ENCODE data around the gene TIMM17B. TPM values are rescaled to one million over a fixed set of nuclear protein-coding genes. Genes with fewer than 3 reads are reported as not detected.

Gene TIMM17B
- total RNA-seq, 1 donor from 2014 or later: 48.7 TPM

- no peak overlapping the region for H3K4me3 ChIP-seq
- H2AFZ ChIP-seq (replicated peaks): no peak overlapping the region
- H3K36me3 Mint-ChIP-seq: peaks cover 7% of the 10 kb centered on the region
- H3K79me2 ChIP-seq (ENCODE audit: low read depth): peaks cover 30% of the 10 kb centered on the region
- H3K9me3 Mint-ChIP-seq: peaks cover 18% of the 10 kb centered on the region
- no peak overlapping the region for H3K4me3 Mint-ChIP-seq
- no peaks in the 10 kb centered on the region for H3K27me3 ChIP-seq
- H3K27me3 Mint-ChIP-seq (ENCODE audit: insufficient read depth, low read depth): peaks cover 4% of the 10 kb centered on the region
- H3K27ac Mint-ChIP-seq: no peak overlapping the region
- no peaks in the 10 kb centered on the region for H3K9me3 ChIP-seq (ENCODE audit: low read depth)
- H3K36me3 ChIP-seq: no peaks in the 10 kb centered on the region
- no peak overlapping the region for H3K4me2 ChIP-seq
- H3K4me1 Mint-ChIP-seq: peaks cover 12% of the 10 kb centered on the region
- DNase-seq (ENCODE audit: low spot score): no peak
- peaks cover 3% of the 10 kb centered on the region for H3F3A ChIP-seq (ENCODE audit: low read depth)
- peaks cover 9% of the 10 kb centered on the region for H4K20me1 ChIP-seq (ENCODE audit: low read depth)
- no peaks in the 10 kb centered on the region for H3K4me1 ChIP-seq
- TF ChIP-seq EZH2 (IDR thresholded peaks at IDR 0.05) (no peak), EZH2phosphoT487 (IDR thresholded peaks at IDR 0.05) (no peak), CTCF (IDR thresholded peaks at IDR 0.05) (no peak)
- no peak overlapping the region for H3K9ac ChIP-seq
- no peak overlapping the region for H3K27ac ChIP-seq
These were observed 3.5 kb upstream of the TIMM17B start for GRCh38 chrX:48901069-48901468.

- Histone ChIP-seq H4K20me1 (ENCODE audit: low read depth) (peaks cover 22% of the 10 kb centered on the region), H2AFZ (replicated peaks) (no peak overlapping the region), H3K36me3 (no peaks in the 10 kb centered on the region), H3K27me3 (no peaks in the 10 kb centered on the region), H3K4me1 (no peaks in the 10 kb centered on the region), H3K27ac (no peak overlapping the region), H3K9ac (no peak overlapping the region), H3K4me2 (no peak overlapping the region), H3K9me3 (ENCODE audit: low read depth) (no peaks in the 10 kb centered on the region), H3K4me3 (no peak overlapping the region), H3F3A (ENCODE audit: low read depth) (peaks cover 3% of the 10 kb centered on the region), H3K79me2 (ENCODE audit: low read depth) (peaks cover 44% of the 10 kb centered on the region)
- no peak for DNase-seq (ENCODE audit: low spot score)
- Mint-ChIP-seq H3K36me3 (peaks cover 7% of the 10 kb centered on the region), H3K27me3 (ENCODE audit: insufficient read depth, low read depth) (peaks cover 7% of the 10 kb centered on the region), H3K9me3 (peaks cover 17% of the 10 kb centered on the region), H3K4me3 (no peak overlapping the region), H3K27ac (no peak overlapping the region), H3K4me1 (peaks cover 16% of the 10 kb centered on the region)
- TF ChIP-seq CTCF (IDR thresholded peaks at IDR 0.05): no peak
- TF ChIP-seq EZH2 (IDR thresholded peaks at IDR 0.05): no peak
- no peak for TF ChIP-seq EZH2phosphoT487 (IDR thresholded peaks at IDR 0.05)
These were observed 1.5 kb upstream of the TIMM17B start for GRCh38 chrX:48899078-48899410.

- Histone ChIP-seq H3K4me3 (peak overlapping the region; percentile 80), H3K27ac (peak overlapping the region; percentile 93), H3K79me2 (ENCODE audit: low read depth) (peaks cover 44% of the 10 kb centered on the region), H2AFZ (replicated peaks) (peak overlapping the region; percentile 65), H3K4me1 (no peaks in the 10 kb centered on the region), H4K20me1 (ENCODE audit: low read depth) (peaks cover 22% of the 10 kb centered on the region), H3K36me3 (no peaks in the 10 kb centered on the region), H3F3A (ENCODE audit: low read depth) (peaks cover 3% of the 10 kb centered on the region), H3K9me3 (ENCODE audit: low read depth) (no peaks in the 10 kb centered on the region), H3K9ac (peak overlapping the region; percentile 83), H3K4me2 (peak overlapping the region; percentile 90), H3K27me3 (no peaks in the 10 kb centered on the region)
- peak; percentile 92 for DNase-seq (ENCODE audit: low spot score)
- peak overlapping the region; percentile 91 for H3K4me3 Mint-ChIP-seq
- no peak for TF ChIP-seq EZH2 (IDR thresholded peaks at IDR 0.05)
- no peak for TF ChIP-seq CTCF (IDR thresholded peaks at IDR 0.05)
- TF ChIP-seq EZH2phosphoT487 (IDR thresholded peaks at IDR 0.05): no peak
- H3K27me3 Mint-ChIP-seq (ENCODE audit: insufficient read depth, low read depth): peaks cover 8% of the 10 kb centered on the region
- H3K9me3 Mint-ChIP-seq: peaks cover 15% of the 10 kb centered on the region
- peak overlapping the region; percentile 53 for H3K27ac Mint-ChIP-seq
- H3K4me1 Mint-ChIP-seq: peaks cover 16% of the 10 kb centered on the region
- H3K36me3 Mint-ChIP-seq: peaks cover 6% of the 10 kb centered on the region
These were observed 377 bp downstream of the TIMM17B start for GRCh38 chrX:48897157-48897624.
